ENCODE measurements around the gene GCNT3. TPM values are rescaled to one million over a fixed set of nuclear protein-coding genes. Genes with fewer than 3 reads are reported as not detected.

GCNT3 gene
- total and polyA plus RNA-seq, 2 of the 8 experiments (the other 6 are each of a cell fraction or from before 2014, with no cell fraction given) = not detected

- Histone ChIP-seq H3K4me3 (ENCODE audit: extremely low read depth in 1 of 4, insufficient read depth in 2 of 4, low read depth in 3 of 4, low read length in 4 of 4) (no peak overlapping the region), H3K4ac (replicated peaks; ENCODE audit: insufficient read length, low read depth, low read length) (no peak overlapping the region), H2BK120ac (replicated peaks; ENCODE audit: low read depth, low read length) (no peak overlapping the region), H3K18ac (ENCODE audit: extremely low read depth, low read length) (no peak overlapping the region), H2BK20ac (ENCODE audit: low read length) (no peak overlapping the region), H2BK12ac (ENCODE audit: low read depth, low read length) (no peak overlapping the region), H2AFZ (ENCODE audit: low read length) (no peak overlapping the region), H3K36me3 (ENCODE audit: control insufficient read depth in 2 of 4, insufficient read depth in 4 of 4, low read length in 3 of 4) (no peaks in the 10 kb centered on the region), H4K8ac (ENCODE audit: extremely low read depth, insufficient read depth, low read length) (no peak overlapping the region), H3K9me3 (ENCODE audit: insufficient read depth in 2 of 2, low read depth in 1 of 2, low read length in 1 of 2) (no peaks in the 10 kb centered on the region), H4K5ac (ENCODE audit: insufficient read length, low read depth, low read length) (no peak overlapping the region), H3K4me2 (ENCODE audit: insufficient read depth in 1 of 2, low read depth in 2 of 2, low read length in 2 of 2) (no peak overlapping the region), H3K27ac (ENCODE audit: low read depth, low read length) (no peak overlapping the region), H2BK5ac (ENCODE audit: low read depth, low read length) (no peak overlapping the region), H3K9ac (replicated peaks in 1 of 4; ENCODE audit: extremely low read depth in 1 of 4, low read depth in 3 of 4, low read length in 3 of 4) (no peak overlapping the region), H3K4me1 (replicated peaks in 1 of 4; ENCODE audit: control insufficient read depth in 3 of 4, insufficient read depth in 4 of 4, low read length in 3 of 4) (no peaks in the 10 kb centered on the region), H4K20me1 (replicated peaks in 1 of 2; ENCODE audit: control insufficient read depth in 1 of 2, insufficient read depth in 2 of 2, low read length in 2 of 2) (no peaks in the 10 kb centered on the region), H3K79me1 (ENCODE audit: low read depth, low read length) (no peaks in the 10 kb centered on the region), H2AK5ac (ENCODE audit: low read depth, low read length) (no peak overlapping the region), H3K23me2 (ENCODE audit: low read depth, low read length) (no peaks in the 10 kb centered on the region), H4K91ac (replicated peaks; ENCODE audit: insufficient read length, low read length) (no peak overlapping the region), H3K14ac (ENCODE audit: insufficient read length) (no peak overlapping the region), H3K79me2 (ENCODE audit: control insufficient read depth in 1 of 2, insufficient read depth in 2 of 2, low read length in 2 of 2) (no peaks in the 10 kb centered on the region), H2BK15ac (ENCODE audit: low read length) (no peak overlapping the region), H3K27me3 (replicated peaks in 1 of 4; ENCODE audit: control insufficient read depth in 3 of 4, extremely low read depth in 1 of 4, insufficient read depth in 3 of 4, low read length in 3 of 4) (no peaks in the 10 kb centered on the region), H3K23ac (ENCODE audit: insufficient read length) (no peak overlapping the region), H3K56ac (replicated peaks; ENCODE audit: insufficient read length, low read depth, low read length) (no peak overlapping the region)
- ChIA-PET CTCF (ENCODE audit: partially characterized antibody) (interaction anchor here (1.5 to 3.4 kb wide), 3 partner anchors 10 to 62 kb away, joined by 6 to 13 read pairs (median 7); no protein-coding TSS in a partner anchor), POLR2A (ENCODE audit: partially characterized antibody) (no interaction called here)
- WGBS, 2 experiments (ENCODE audit: extremely low coverage in 1 of 2, insufficient coverage in 1 of 2, insufficient read length in 1 of 2, insufficient replicate concordance in 2 of 2, low coverage in 1 of 2, low lambda C conversion rate in 2 of 2, missing lambda C conversion rate in 1 of 2) = 83% methylated on average over 5 of the region's 7 CpGs; no CpG with 5 or more reads in 1 of the 2 experiments
- FAIRE-seq = no peak
- no peak for DNase-seq (ENCODE audit: low read depth in 1 of 2, low spot score in 2 of 2)
- TF ChIP-seq ZNF274 (IDR thresholded peaks at IDR 0.05; ENCODE audit: borderline replicate concordance, extremely low read depth, low read length) = no peak
- TF ChIP-seq BRCA1 (IDR thresholded peaks at IDR 0.05; ENCODE audit: low read depth, low read length) = no peak
- no peak for TF ChIP-seq KDM1A (IDR thresholded peaks at IDR 0.05; ENCODE audit: borderline replicate concordance, low read length)
- TF ChIP-seq BACH1 (IDR thresholded peaks at IDR 0.05; ENCODE audit: low read length) = no peak
- TF ChIP-seq CTBP2 (IDR thresholded peaks at IDR 0.05; ENCODE audit: borderline replicate concordance, insufficient read depth, insufficient read length, low read length) = no peak
- TF ChIP-seq SIX5 (IDR thresholded peaks at IDR 0.05; ENCODE audit: low read depth, low read length) = no peak
- TF ChIP-seq GTF2F1 (IDR thresholded peaks at IDR 0.05; ENCODE audit: borderline replicate concordance, low read depth, low read length) = no peak
- no peak for TF ChIP-seq RAD21 (IDR thresholded peaks at IDR 0.05 in 1 of 2, conservative IDR thresholded peaks at IDR 0.05 in 1 of 2; ENCODE audit: low read depth in 2 of 2, low read length in 2 of 2)
- TF ChIP-seq MAFK (IDR thresholded peaks at IDR 0.05; ENCODE audit: low read depth, low read length) = no peak
- no peak for TF ChIP-seq EP300 (IDR thresholded peaks at IDR 0.05; ENCODE audit: borderline replicate concordance in 1 of 2, low read depth in 2 of 2, low read length in 2 of 2)
- TF ChIP-seq NRF1 (IDR thresholded peaks at IDR 0.05; ENCODE audit: low read depth, low read length) = no peak
- TF ChIP-seq HDAC2 (IDR thresholded peaks at IDR 0.05; ENCODE audit: borderline replicate concordance in 1 of 2, low read depth in 2 of 2, low read length in 2 of 2) = no peak
- no peak for TF ChIP-seq SP2 (IDR thresholded peaks at IDR 0.05; ENCODE audit: low read length)
- TF ChIP-seq EGR1 (IDR thresholded peaks at IDR 0.05; ENCODE audit: borderline replicate concordance, low read depth, low read length) = no peak
Observed at GRCh38 chr15:59595434-59595915, 16.1 kb upstream of the GCNT3 start.
